ENCODE measurements around the gene ZNF548. TPM values are rescaled to one million over a fixed set of nuclear protein-coding genes. Genes with fewer than 3 reads are reported as not detected.
"Not testable (repeated sequence)": the region's sequence is repeated elsewhere in the genome, so short reads cannot be mapped to it uniquely, and the experiment has no call there.

ZNF548 gene
- total RNA-seq, 2 donors from 2014 or later, result 6.5 to 7.6 TPM

DNA sequence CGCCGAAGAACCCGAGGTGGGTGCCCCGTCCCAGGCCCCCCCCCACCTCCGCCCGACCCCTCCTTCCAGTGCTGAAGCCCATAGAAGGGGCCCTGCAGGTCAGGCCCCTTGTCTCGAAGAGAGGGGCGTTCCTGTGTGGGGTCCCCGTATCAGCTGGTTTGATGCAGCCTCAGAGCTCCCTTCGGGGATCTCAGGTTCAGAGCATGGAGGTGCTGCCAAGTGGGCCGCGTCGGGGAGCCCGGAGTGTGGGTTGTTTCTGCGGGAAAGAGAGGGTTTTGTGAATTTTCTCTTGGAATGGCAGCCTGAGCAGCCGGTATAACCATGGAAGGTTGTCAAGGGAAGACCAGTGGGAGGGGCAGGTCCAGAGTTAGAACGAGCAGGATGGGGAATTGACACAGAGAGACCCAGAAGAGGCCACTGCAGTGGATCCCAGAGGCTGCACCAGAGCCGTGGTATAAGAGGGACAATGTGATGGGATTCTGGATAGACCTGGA, 25.9 kb upstream of the ZNF548 start:
- no peaks in the 10 kb centered on the region for H3K9me3 ChIP-seq
- no peaks in the 10 kb centered on the region for H3K27me3 ChIP-seq
- DNase-seq, result no peak
- TF ChIP-seq, protein P1, sequence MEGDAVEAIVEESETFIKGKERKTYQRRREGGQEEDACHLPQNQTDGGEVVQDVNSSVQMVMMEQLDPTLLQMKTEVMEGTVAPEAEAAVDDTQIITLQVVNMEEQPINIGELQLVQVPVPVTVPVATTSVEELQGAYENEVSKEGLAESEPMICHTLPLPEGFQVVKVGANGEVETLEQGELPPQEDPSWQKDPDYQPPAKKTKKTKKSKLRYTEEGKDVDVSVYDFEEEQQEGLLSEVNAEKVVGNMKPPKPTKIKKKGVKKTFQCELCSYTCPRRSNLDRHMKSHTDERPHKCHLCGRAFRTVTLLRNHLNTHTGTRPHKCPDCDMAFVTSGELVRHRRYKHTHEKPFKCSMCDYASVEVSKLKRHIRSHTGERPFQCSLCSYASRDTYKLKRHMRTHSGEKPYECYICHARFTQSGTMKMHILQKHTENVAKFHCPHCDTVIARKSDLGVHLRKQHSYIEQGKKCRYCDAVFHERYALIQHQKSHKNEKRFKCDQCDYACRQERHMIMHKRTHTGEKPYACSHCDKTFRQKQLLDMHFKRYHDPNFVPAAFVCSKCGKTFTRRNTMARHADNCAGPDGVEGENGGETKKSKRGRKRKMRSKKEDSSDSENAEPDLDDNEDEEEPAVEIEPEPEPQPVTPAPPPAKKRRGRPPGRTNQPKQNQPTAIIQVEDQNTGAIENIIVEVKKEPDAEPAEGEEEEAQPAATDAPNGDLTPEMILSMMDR (IDR thresholded peaks at IDR 0.05), result no peak
- H3K27ac ChIP-seq, result peak overlapping the region; percentile 87
- H3K9ac ChIP-seq (ENCODE audit: low read depth in 2 of 2, low read length in 2 of 2), result peak overlapping the region; percentile 32 to 58
- intact Hi-C loops (cut with DNase I), result no loop called here
- H3K36me3 ChIP-seq, result no peaks in the 10 kb centered on the region
- no peaks in the 10 kb centered on the region for H3K4me1 ChIP-seq
- peak overlapping the region; percentile 84 for H3K4me3 ChIP-seq

DNA sequence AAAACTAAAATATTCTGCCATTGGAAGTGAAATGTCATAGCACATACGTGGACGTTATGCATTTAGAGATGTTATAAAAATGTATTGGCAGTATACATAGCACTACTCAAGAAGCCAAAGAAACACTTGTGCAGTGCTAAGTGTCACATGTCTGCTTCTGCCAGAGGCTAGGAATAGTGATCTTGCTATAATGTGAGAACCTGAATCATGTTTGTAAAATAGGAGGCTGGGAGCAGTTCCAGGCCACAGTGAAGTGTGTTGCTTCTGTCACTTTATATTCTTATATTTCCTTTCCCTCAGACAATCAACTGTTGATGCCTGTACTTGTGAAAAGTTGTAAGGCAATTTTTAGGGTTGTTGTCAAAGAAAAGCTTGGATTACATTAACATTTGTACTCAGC, 22.9 kb upstream of the ZNF548 start:
- no peak for DNase-seq
- no peaks in the 10 kb centered on the region for H3K36me3 ChIP-seq
- H3K27me3 ChIP-seq, result no peaks in the 10 kb centered on the region
- H3K4me3 ChIP-seq, result no peak overlapping the region
- TF ChIP-seq, protein P1 (IDR thresholded peaks at IDR 0.05), result no peak
- no peak overlapping the region for H3K9ac ChIP-seq (ENCODE audit: low read depth in 2 of 2, low read length in 2 of 2)
- no peaks in the 10 kb centered on the region for H3K4me1 ChIP-seq
- no peak overlapping the region for H3K27ac ChIP-seq
- intact Hi-C loops (cut with DNase I), result no loop called here
- H3K9me3 ChIP-seq, result no peaks in the 10 kb centered on the region

DNA sequence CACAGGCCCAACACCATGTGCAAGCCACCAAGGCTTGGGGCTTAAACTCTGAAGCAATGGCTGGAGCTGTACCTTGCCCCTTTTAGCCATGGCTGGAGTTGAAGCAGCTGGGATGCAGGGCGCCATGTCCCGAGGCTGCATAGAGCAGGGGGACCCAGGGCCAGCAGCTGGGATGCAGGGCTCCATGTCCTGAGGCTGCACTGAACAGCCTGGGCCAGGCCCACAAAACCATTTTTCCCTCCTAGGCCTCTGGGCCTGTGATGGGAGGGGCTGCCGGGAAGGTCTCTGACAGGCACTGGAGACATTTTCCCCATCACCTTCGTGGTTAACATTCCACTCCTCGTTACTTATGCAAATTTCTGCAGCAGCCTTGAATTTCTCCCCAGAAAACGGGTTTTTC, 15.5 kb upstream of the ZNF548 start:
- Histone ChIP-seq H3K9ac (ENCODE audit: low read depth in 2 of 2, low read length in 2 of 2) (no peak overlapping the region), H3K36me3 (no peaks in the 10 kb centered on the region), H3K27ac (no peak overlapping the region), H3K27me3 (no peaks in the 10 kb centered on the region), H3K9me3 (no peaks in the 10 kb centered on the region), H3K4me3 (no peak overlapping the region), H3K4me1 (no peaks in the 10 kb centered on the region)
- TF ChIP-seq, protein P1 (IDR thresholded peaks at IDR 0.05), result no peak
- intact Hi-C loops (cut with DNase I), result no loop called here
- DNase-seq, result no peak

DNA sequence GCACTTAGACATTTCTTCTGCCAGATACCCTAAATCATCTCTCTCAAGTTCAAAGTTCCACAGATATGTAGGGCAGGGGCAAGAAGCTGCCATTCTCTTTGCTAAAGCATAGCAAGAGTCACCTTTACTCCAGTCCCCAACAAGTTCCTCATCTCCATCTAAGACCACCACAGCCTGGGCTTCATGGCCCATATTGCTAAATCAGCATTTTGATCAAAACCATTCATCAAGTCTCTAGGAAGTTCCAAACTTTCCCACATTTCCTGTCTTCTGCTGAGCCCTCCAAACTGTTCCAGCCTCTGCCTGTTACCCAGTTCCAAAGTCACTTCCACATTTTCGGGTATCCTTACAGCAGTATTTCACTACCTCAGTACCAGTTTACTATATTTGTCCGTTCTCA, 15.0 kb upstream of the ZNF548 start:
- H3K4me1 ChIP-seq; intact Hi-C loops (cut with DNase I); H3K9ac ChIP-seq (ENCODE audit: low read depth in 2 of 2, low read length in 2 of 2); H3K36me3 ChIP-seq; H3K9me3 ChIP-seq; H3K27ac ChIP-seq; DNase-seq; H3K4me3 ChIP-seq; H3K27me3 ChIP-seq: not testable (repeated sequence)

GRCh38 chr19:57376151-57376550, 13.5 kb upstream of the ZNF548 start:
- H3K9ac ChIP-seq (ENCODE audit: low read depth in 2 of 2, low read length in 2 of 2), result no peak overlapping the region
- intact Hi-C loops (cut with DNase I), result no loop called here
- TF ChIP-seq, protein P1 (IDR thresholded peaks at IDR 0.05), result no peak
- DNase-seq, result no peak
- H3K36me3 ChIP-seq, result no peaks in the 10 kb centered on the region
- H3K9me3 ChIP-seq, result no peaks in the 10 kb centered on the region
- H3K4me3 ChIP-seq, result no peak overlapping the region
- H3K27me3 ChIP-seq, result no peaks in the 10 kb centered on the region
- H3K27ac ChIP-seq, result no peak overlapping the region
- H3K4me1 ChIP-seq, result no peaks in the 10 kb centered on the region

GRCh38 chr19:57377498-57378146, 12.0 kb upstream of the ZNF548 start:
- intact Hi-C loops (cut with DNase I), result no loop called here
- Histone ChIP-seq H3K4me3 (no peak overlapping the region), H3K9me3 (no peaks in the 10 kb centered on the region), H3K27me3 (no peaks in the 10 kb centered on the region), H3K27ac (no peak overlapping the region), H3K36me3 (no peaks in the 10 kb centered on the region), H3K9ac (ENCODE audit: low read depth in 2 of 2, low read length in 2 of 2) (no peak overlapping the region), H3K4me1 (no peaks in the 10 kb centered on the region)
- DNase-seq, result no peak
- TF ChIP-seq, protein P1 (IDR thresholded peaks at IDR 0.05), result no peak

All from colonic mucosa (tissue), 4 donors.